ENCODE results near the gene EFCAB11. TPM values are rescaled to one million over a fixed set of nuclear protein-coding genes. Genes with fewer than 3 reads are reported as not detected.

Gene EFCAB11
- total RNA-seq, 1 experiment from 2014 or later, result 15.5 TPM

DNA sequence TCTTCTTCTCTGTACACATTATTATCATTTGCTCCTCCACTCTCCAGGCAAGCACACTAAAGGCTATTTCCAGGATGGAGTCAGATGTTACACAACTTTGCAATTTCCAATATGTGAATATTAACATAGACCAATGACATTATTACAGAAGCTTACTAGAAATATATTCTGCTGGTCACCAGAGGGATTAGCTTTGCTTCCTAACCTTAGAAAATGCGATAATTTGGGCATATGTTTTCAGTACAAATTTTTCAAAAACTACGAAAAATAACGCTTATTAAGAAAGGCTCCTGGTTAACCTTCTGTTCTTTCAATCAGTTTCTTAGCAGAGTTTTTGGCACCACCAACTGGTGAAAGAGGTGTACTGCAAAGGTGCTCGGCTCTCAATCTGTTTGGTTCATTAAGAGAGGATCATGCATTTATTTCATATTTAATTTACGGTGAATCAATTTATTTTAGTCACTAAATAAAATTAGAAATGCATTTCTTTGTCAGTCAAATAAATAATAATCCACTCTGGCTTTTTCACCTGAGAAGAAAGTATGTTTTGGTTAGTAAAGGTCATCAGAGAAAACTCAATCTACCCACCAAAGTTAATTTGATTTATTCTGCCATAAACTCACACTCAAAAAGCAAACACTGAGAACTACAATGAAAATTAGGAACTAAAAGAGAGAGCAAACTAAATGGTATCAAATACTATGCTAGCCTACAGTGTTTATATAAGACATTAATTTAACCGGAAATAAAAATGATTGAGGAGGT lies 39.2 kb downstream of the EFCAB11 start:
- Mint-ChIP-seq H3K4me1 (peaks cover 33% of the 10 kb centered on the region), H3K36me3 (no peaks in the 10 kb centered on the region), H3K4me3 (no peak overlapping the region), H3K27ac (no peak overlapping the region), H3K27me3 (ENCODE audit: low read depth) (no peaks in the 10 kb centered on the region), H3K9me3 (no peaks in the 10 kb centered on the region)
- no peak for ATAC-seq
- peak; percentile 67 for DNase-seq (ENCODE audit: low spot score)
- ChIA-PET POLR2A (no interaction called here), CTCF (no interaction called here)
- TF ChIP-seq ATF2 (CRISPR knock-in tag; IDR thresholded peaks at IDR 0.05; ENCODE audit: borderline replicate concordance, low read depth) (no peak), ELF4 (CRISPR knock-in tag; IDR thresholded peaks at IDR 0.05; ENCODE audit: low read depth) (no peak), CBFB (CRISPR knock-in tag; IDR thresholded peaks at IDR 0.05; ENCODE audit: low read depth) (no peak), CTCF (IDR thresholded peaks at IDR 0.05) (peak; percentile 88)
- TF ChIP-seq, protein P1, sequence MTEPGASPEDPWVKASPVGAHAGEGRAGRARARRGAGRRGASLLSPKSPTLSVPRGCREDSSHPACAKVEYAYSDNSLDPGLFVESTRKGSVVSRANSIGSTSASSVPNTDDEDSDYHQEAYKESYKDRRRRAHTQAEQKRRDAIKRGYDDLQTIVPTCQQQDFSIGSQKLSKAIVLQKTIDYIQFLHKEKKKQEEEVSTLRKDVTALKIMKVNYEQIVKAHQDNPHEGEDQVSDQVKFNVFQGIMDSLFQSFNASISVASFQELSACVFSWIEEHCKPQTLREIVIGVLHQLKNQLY (CRISPR knock-in tag; IDR thresholded peaks at IDR 0.05), result no peak

DNA sequence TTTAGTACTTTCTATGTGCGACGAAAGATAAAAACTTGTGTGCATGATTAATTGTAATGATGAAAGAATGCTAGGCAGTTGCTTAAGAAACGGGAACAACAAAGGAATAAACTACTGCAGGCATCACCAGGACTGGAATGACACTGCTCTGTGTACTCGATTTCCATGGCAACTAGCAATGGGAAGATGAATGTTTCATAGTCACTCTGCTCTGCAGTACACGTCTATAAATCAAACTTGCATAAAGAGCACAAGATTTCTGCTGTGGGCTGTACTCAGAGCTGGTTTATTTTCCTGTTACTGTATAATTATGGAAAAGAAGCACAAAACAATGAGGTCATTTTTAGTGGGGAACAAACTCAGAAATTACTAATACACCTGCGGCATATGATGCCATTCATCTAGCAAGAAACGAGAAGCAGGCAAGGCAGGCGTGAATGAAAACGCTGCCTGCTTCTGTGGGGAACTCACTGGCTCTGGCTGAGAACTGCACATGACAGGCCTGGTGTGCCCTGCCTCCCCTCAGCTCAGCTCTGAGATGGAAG lies 41.8 kb downstream of the EFCAB11 start:
- Mint-ChIP-seq H3K27ac (no peak overlapping the region), H3K27me3 (ENCODE audit: low read depth) (no peaks in the 10 kb centered on the region; the same call in 1 of the 2 replicates), H3K9me3 (no peaks in the 10 kb centered on the region), H3K4me3 (no peak overlapping the region), H3K4me1 (peaks cover 51% of the 10 kb centered on the region), H3K36me3 (no peaks in the 10 kb centered on the region; the same call in 1 of the 2 replicates)
- POLR2A ChIA-PET, result no interaction called here
- ATAC-seq (no peak), DNase-seq (ENCODE audit: low spot score) (no peak)
- CTCF ChIA-PET, result interaction anchor here (0.8 to 2.9 kb wide), 3 partner anchors 27 to 735 kb away, joined by 3 to 19 read pairs (median 6); no protein-coding TSS in a partner anchor
- TF ChIP-seq GABPB1 (CRISPR knock-in tag; IDR thresholded peaks at IDR 0.05) (peak; percentile 77), NFATC4 (CRISPR knock-in tag; IDR thresholded peaks at IDR 0.05) (no peak)

DNA sequence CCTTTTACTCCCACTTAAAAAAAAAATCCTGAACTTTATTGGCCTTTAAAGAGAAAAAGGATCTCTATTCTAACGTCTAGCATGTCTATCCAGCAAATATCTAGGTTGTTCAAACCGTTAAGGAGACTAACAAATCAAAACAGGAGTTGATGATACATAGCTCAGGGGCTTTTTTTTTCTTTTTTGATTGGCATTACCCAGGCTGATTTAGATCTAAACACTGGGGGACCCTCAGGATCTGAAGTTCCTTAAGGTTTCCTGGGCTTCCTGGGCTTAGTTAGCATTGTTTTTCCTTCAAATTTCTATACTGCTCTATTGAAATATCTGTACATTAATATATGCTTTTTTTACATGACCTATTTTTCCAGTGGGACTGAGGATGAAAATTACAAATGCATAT lies 42.3 kb downstream of the EFCAB11 start:
- H3K9me3 Mint-ChIP-seq, result no peaks in the 10 kb centered on the region
- no peak overlapping the region for H3K27ac Mint-ChIP-seq
- no peaks in the 10 kb centered on the region; the same call in 1 of the 2 replicates for H3K36me3 Mint-ChIP-seq
- no peak for DNase-seq (ENCODE audit: low spot score)
- ATAC-seq, result no peak
- no peaks in the 10 kb centered on the region; the same call in 1 of the 2 replicates for H3K27me3 Mint-ChIP-seq (ENCODE audit: low read depth)
- ChIA-PET CTCF (interaction anchor here (2.1 to 2.9 kb wide), 2 partner anchors 27 to 871 kb away, joined by 9 to 19 read pairs; no protein-coding TSS in a partner anchor), POLR2A (no interaction called here)
- TF ChIP-seq SMAD3 (CRISPR knock-in tag; IDR thresholded peaks at IDR 0.05; ENCODE audit: borderline replicate concordance), result no peak
- no peak for TF ChIP-seq RELA (CRISPR knock-in tag; IDR thresholded peaks at IDR 0.05; ENCODE audit: borderline replicate concordance)
- no peak for TF ChIP-seq GABPB1 (CRISPR knock-in tag; IDR thresholded peaks at IDR 0.05)
- no peak for TF ChIP-seq ELF4 (CRISPR knock-in tag; IDR thresholded peaks at IDR 0.05; ENCODE audit: low read depth)
- TF ChIP-seq CREM (CRISPR knock-in tag; IDR thresholded peaks at IDR 0.05), result no peak
- no peak for TF ChIP-seq CDX4 (CRISPR knock-in tag; IDR thresholded peaks at IDR 0.05; ENCODE audit: borderline replicate concordance)
- TF ChIP-seq RORB (CRISPR knock-in tag; IDR thresholded peaks at IDR 0.05), result no peak
- no peak for TF ChIP-seq FOXP1 (CRISPR knock-in tag; IDR thresholded peaks at IDR 0.05; ENCODE audit: borderline replicate concordance)
- no peak for TF ChIP-seq MYBL2 (CRISPR knock-in tag; IDR thresholded peaks at IDR 0.05)
- no peak for TF ChIP-seq ZNF219 (CRISPR knock-in tag; IDR thresholded peaks at IDR 0.05; ENCODE audit: borderline replicate concordance)
- TF ChIP-seq ESRRA (CRISPR knock-in tag; IDR thresholded peaks at IDR 0.05; ENCODE audit: borderline replicate concordance), result no peak
- TF ChIP-seq ZNF396 (CRISPR knock-in tag; IDR thresholded peaks at IDR 0.05; ENCODE audit: borderline replicate concordance), result no peak
- TF ChIP-seq CBFB (CRISPR knock-in tag; IDR thresholded peaks at IDR 0.05; ENCODE audit: low read depth), result no peak
- no peak for TF ChIP-seq NR1H2 (CRISPR knock-in tag; IDR thresholded peaks at IDR 0.05)
- no peak for TF ChIP-seq NR2C2 (CRISPR knock-in tag; IDR thresholded peaks at IDR 0.05)
- TF ChIP-seq, protein P2, sequence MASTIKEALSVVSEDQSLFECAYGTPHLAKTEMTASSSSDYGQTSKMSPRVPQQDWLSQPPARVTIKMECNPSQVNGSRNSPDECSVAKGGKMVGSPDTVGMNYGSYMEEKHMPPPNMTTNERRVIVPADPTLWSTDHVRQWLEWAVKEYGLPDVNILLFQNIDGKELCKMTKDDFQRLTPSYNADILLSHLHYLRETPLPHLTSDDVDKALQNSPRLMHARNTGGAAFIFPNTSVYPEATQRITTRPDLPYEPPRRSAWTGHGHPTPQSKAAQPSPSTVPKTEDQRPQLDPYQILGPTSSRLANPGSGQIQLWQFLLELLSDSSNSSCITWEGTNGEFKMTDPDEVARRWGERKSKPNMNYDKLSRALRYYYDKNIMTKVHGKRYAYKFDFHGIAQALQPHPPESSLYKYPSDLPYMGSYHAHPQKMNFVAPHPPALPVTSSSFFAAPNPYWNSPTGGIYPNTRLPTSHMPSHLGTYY (CRISPR knock-in tag; IDR thresholded peaks at IDR 0.05), result no peak
- no peak overlapping the region for H3K4me3 Mint-ChIP-seq
- peaks cover 53% of the 10 kb centered on the region for H3K4me1 Mint-ChIP-seq
